GM19193 (cell line): Measurements from ENCODE around the gene MSH3.

Experiments used
- POLR2A ChIP-seq: IDR thresholded peaks from 4 replicates; pipeline ENCODE4 v1.6.1; 2011; ENCODE audit not compliant: insufficient read depth, insufficient read length; ENCODE audit errors: extremely low read depth

Gene MSH3

DNA sequence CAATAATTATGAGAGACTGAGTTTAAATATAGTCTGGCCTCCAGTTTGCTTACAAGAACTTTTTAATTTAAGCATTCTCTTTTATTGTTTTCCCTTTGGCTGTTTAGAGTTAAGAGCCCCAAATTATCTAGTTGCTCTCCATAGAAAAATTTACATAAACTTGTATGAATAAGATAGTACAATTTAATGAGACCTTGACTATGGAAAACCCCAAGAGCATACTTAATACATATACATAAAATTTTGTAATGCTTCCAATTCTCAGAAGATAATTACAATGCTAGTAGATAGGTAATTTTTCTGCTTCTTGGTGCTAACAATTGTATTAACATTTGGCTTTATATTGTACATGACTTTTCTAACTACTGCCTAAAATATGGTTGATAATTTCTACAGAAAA, 20.3 kb upstream of the MSH3 start:
- TF ChIP-seq POLR2A = no peak

DNA sequence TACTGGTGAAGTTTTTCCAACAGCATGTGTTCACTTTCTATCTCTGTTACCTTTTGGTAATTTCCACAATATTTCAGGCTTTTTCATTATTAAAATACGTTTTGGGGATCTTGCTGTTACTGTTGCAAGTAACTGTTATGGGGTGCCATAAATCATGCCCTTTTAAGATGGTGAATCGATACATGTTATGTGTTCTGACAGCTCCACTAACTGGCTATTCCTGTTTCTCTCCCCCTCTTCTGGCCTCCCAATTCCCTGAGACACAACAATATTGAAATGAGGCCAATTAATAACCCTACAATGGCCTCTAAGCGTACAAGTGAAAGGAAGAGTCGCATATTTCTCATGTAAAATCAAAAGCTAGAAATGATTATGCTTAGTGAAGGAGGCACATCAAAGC, 13.1 kb upstream of the MSH3 start:
- no peak for TF ChIP-seq POLR2A

DNA sequence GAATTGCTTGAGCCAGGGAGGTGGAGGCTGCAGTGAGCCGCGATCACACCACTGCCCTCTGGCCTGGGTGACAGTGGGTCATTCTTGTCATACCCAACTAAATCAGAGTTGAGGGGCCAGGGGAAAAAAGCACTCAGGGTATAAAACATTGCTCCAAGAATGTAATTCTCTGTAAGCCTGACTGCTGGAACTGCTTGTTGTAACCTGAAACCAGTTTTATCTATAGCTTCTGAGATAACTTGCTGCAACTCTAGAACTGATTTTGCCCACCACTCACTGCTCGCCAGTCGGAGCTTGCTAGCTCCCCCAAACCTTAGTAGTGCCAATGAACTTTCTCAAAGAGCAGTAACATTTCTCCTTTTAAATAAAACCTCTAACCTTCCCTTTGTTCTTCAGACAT, 9.6 kb upstream of the MSH3 start:
- no peak for TF ChIP-seq POLR2A

DNA sequence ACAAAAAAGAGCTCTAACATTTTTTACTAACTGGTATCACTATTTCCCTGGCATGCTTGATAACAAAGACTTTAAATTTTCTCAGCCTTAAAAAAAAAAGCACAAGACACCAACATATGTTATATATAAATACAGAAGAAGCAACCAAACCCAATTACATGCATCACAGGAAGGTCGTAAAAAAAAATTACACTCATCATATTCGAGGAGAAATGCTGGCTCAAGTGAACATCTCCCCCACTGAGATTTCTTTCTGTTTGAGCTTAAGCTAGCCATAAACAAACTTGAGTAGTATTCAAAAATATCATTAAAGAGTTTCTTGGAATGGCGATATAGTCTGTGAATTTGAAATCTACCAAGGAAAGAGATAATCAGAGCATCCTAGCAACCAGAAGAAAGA, 7.5 kb upstream of the MSH3 start:
- no peak for TF ChIP-seq POLR2A

DNA sequence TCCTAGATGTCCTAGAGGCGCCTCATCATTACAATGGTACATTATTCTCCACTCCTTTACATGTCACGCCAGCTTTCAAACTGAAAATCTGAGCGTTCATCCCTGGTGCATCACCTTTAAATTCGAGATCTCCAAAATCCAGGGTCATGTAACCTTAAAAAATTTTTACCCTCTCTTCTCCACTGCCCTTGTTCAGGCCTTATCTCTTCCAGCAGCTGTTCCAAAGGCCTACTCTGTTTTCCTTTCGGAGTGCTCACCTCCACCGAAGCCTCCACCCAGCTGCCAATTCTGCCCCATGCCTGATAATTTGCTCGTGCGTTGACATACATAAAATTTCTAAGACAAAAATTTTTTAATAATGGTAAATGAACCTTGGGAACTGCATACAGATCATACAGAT, 950 bp upstream of the MSH3 start:
- TF ChIP-seq POLR2A = no peak

DNA sequence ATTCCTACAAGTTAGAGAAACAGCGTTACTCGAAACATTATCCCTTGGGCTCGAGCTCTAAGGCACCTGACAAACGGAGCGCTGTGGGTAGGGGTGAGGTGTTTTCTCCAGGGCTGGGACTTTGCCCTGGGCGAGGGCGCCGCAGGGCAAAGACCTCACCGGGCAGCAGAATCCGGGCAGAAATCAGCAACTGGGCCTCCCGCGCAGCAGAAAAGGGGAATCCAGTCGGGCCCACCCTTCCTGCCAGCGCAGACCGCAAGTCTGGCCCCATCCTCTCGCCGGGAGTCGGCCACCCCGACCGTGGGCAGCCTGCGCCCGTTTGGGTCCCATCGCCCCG, 430 bp upstream of the MSH3 start:
- TF ChIP-seq POLR2A = no peak

DNA sequence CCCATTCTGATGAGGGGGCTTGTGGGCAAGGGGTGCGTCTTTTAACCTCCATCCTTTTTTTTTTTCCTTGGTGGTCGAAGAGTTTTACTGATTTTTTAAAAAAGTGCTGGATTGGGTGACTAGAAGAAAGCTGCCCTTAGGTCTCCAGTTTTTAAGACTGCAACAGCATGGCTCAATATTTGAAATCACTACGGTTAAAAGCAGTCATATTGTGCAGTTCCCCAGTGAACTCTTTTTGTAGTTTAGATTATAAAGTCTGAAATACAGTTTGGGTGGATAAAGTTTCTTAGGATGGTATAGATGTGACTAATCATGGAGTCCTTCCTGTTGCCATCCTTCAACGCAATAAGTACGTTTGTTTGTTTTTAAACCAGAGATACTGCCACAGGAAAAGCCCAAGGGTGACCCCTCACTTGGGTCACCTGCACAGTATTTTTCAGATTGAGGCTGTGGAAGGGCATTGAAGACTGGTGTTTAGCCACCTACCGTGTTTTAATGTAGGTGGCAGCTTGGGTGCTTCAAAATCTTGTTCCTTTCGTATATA, 851 bp downstream of the MSH3 start:
- no peak for TF ChIP-seq POLR2A

DNA sequence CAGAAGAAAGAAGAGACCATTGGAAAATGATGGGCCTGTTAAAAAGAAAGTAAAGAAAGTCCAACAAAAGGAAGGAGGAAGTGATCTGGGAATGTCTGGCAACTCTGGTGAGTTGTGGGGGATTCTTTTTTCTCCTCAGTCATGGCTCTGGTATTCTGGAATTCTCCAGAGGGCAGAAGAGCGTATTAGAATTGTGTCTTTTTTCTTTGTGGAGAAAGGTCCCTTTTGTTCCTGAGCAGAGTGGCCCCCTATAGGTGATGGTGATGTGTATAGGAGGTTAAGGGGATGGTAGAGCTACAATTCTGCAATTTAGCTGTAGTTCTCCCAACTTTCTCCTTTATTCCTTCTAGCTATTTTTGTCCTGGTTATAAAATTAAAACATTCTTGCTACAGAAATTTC, 2.0 kb downstream of the MSH3 start:
- no peak for TF ChIP-seq POLR2A

DNA sequence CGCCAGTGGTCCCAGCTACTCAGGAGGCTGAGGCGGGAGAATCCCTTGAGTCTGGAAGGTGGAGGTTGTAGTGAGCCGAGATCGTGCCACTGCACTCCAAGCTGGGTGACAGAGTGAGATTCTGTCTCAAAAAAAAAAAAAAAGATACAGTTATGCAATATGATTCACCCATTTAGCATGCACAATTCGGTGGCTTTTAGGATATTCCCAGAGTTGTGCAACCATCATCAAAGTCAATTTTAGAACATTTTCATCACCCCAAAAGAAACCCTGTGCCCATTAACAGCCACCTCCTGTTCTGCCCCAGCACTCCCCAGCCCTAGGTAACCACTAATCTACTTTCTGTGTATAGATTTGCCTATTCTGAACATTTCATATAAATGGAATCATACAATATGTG, 4.7 kb downstream of the MSH3 start:
- no peak for TF ChIP-seq POLR2A

DNA sequence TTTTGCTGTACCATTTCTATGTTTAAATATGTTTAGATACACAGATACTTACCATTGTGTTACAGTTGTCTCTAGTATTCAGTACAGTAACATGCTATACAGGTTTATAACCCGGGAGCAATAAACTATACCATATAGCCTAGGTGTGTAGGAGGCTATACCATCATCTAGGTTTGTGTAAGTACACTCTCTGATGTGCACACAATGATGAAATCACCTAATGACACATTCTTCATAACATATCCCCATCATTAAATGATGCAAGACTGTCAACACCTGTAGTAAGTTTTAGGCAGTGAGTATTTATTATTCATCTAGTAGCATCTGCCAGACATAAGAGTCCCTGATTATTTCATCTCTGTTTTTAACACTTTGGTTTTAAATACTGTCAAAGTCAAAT, 7.7 kb downstream of the MSH3 start:
- TF ChIP-seq POLR2A = no peak

DNA sequence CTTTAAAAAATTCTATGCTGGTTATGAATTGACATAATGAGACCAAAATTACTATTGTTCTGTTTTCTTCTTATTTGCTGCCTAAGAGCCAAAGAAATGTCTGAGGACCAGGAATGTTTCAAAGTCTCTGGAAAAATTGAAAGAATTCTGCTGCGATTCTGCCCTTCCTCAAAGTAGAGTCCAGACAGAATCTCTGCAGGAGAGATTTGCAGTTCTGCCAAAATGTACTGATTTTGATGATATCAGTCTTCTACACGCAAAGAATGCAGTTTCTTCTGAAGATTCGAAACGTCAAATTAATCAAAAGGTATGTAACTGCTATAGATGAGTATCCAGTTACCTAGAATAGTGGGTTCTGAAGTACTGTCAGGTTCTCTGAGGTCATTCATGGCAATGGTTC, 10.6 kb downstream of the MSH3 start:
- no peak for TF ChIP-seq POLR2A

DNA sequence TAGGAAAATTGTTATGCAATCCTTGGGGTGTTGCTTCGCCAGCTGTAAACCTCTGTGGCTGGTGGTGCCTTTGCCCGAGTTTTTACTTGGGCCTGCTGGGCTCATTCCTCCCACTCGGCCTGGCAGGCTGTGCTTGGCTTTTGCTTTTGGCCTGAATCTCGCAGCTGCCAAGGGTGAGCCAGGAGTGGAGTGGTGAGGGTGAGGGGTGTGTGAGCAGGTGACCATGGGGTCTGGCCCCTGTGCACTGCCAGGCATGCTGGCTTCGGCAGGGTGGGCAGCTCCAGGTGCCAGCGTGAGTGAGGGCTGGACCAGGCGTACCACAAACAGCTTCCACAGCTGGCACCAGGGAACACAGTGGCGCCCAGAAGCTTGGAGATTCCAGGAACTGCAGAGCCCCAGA, 12.9 kb downstream of the MSH3 start:
- TF ChIP-seq POLR2A = no peak

DNA sequence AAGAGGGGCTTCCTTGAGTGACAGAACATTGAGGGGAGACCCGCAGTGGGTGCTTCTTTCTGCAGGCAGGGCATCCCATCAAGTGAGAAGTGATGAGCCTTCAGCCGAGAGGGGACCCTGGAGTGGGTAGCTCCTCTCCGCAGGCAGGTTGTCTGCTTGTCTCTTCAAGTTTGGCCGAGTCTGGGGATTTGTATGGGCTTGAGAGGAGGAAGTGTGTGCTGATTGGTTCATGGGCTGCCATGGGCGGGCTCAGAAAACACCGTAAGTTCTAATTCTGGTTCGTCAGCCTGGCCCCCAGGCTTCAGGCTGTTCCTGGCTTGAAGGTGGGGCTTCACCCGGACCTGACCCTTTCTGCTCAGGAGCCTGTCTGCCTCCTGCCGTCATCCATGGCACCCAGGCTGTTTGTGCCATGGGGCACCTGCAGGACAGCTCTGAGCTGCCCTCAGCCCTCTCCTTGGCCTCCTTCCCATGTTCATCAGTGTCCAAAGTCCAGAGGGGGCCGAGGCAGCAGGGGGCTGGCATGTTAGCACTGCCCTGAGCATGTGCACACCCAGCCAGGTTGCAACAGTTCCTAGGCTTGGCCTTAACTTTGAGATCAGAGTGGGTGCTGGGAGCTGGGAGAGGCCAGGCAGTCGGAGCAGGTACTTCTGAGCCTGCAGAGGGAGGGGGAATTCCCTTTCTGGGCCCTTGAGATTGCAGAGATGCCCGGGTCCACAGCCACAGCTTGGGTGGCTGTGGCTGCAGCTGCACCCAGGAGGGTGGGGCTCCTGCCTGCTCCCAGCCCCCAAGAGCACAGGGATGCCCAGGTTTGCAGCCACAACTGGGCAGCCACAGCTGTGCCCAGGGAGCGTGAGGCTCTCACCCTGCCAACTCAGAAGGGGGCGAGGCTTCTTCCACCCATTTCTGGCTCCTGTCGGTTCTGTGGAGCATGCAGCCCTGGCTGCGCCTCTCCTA, 13.8 kb downstream of the MSH3 start:
- peak; percentile 71 for TF ChIP-seq POLR2A

DNA sequence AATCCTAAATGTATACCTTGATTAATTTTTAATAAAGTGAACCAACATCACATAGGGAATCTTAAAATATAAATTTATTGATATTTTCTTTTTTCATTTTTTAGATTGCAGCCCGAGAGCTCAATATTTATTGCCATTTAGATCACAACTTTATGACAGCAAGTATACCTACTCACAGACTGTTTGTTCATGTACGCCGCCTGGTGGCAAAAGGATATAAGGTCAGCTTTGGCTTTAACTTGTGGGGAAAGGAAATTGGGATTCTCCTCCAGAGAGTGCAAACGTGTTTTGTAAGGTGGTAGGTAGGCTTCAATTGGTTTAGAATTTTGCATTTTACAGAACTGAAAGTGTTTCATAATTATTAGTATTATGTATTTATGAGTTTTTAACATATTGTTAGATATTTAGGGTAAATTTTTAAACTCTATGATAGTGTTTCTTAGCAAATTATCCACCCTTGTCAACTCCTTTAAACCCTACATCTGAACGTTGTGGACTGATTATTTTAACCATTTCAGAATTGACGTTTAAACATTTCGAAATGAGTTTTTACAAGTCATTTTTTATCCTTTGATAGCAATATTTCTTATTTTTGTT, 17.8 kb downstream of the MSH3 start:
- no peak for TF ChIP-seq POLR2A

DNA sequence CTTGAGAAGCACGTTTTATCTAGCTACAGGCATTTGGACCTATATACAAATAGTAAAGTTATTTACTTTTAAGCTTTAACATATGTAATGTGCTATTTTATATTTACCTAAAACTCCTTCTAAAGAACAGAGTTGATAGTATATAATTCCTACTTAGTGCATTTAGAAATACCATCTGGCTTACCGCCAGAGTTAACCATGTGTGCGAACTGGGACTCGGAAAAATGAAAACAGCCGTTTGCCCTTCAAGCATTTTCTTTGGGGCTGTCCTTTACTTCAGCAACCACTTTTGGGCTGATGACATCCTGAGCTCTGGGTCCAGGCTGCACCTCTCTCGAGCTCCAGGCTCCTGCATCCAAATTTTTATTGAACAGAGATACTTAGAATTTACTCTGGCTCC, 22.3 kb downstream of the MSH3 start:
- no peak for TF ChIP-seq POLR2A

DNA sequence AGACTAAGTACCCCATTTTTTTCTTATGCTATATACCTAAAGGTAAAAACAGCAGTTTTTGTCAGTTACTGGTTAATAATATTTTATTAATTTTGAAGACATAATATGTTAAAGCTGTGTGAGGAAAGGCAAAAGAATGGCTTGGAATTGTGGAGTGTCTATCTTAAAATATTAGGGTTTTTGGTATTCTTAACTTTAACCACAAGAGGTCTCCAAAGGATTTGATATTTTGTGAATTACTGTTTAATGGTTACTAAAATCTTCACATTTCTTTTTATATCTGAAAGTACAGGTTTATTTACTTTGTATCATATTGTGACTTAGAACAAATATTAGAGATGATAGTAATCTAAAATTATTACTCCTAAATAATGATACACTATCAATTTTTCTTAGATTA, 32.3 kb downstream of the MSH3 start:
- no peak for TF ChIP-seq POLR2A

DNA sequence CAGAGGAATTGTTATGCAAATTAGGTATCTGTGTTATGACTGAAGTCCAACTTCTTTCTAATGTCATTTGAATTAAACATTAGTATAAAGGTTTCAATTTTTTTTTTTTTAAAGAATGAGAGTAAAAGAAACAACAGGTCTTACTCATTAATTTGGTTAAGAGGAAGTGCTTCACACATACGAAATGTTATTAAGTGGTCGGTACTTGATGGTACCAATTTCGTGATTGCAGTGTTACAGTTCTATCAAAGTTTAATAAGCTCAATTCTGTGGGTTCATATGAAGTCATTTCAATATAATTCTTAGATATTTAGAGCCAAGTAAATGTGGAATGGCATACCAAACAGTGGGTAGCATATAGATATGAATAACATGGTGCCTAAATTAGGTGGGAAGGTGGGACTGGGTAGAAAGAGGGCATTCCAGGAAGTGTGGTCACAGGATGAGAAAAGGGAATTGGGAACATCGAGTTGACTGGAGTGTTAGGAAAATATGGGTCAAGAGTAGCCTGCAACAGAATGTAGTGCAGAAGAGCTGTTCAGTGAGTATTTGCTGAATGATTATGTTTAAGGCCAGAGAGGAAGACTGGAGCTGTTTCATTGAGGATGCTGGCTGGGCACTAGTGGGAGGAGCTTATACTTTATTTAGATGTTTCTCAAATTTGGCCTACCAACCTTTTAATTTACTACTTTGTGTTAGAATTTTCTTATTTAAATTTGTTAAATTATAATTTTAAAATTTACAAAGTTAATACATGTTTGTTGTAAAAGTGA, 34.4 kb downstream of the MSH3 start:
- TF ChIP-seq POLR2A = no peak

DNA sequence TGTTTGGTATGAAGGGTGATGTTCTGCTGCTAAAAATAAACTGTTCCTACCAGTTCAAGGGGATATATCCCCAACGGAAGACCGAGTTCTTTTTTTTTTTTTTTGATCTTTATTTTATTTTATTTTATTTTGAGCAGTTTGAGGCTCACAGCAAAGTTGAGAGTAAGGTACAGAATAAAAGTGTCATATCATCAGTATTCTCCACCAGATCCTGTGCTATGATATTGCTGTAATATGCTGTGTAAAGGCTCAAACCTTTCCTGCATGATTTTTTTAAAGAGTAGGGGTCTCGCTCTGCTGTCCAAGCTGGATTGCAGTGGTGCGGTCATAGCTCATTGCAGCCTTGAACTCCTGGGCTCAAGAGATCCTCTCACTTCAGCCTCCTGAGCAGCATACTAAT, 35.2 kb downstream of the MSH3 start:
- no peak for TF ChIP-seq POLR2A
